ENCODE data around the gene PITX1. TPM values are rescaled to one million over a fixed set of nuclear protein-coding genes. Genes with fewer than 3 reads are reported as not detected.

The PITX1 gene
- total RNA-seq, 2 experiments from 2014 or later: 56.3 to 76.4 TPM

GRCh38 chr5:135054546-135054945 is 20.5 kb upstream of the PITX1 start:
- H3K9me3 ChIP-seq (ENCODE audit: low read length): no peaks in the 10 kb centered on the region
- ChIA-PET CTCF (ENCODE audit: unreplicated experiment) (interaction anchor here (0.6 to 0.7 kb wide), 2 partner anchors 12 to 13 kb away, joined by 3 read pairs; no protein-coding TSS in a partner anchor), POLR2A (interaction anchor here (1.0 to 2.2 kb wide), 4 partner anchors 8 to 21 kb away, joined by 5 to 13 read pairs (median 8); no protein-coding TSS in a partner anchor)
- no peaks in the 10 kb centered on the region for H4K20me1 ChIP-seq (ENCODE audit: insufficient read depth, low read length)
- no peak for DNase-seq (ENCODE audit: low spot score)
- intact Hi-C loops (cut with micrococcal nuclease; ENCODE audit: unreplicated experiment): loop anchor here (2.0 to 5.0 kb wide), 2 partner anchors 123 to 148 kb away; no protein-coding TSS in a partner anchor
- peak overlapping the region; percentile 61 for H3K4me3 ChIP-seq (ENCODE audit: low read depth, low read length, poor library complexity, severe bottlenecking)
- peaks cover 6% of the 10 kb centered on the region; the same call in 1 of the 2 replicates for H3K79me2 ChIP-seq (ENCODE audit: insufficient read depth, low read depth, low read length)
- H2AFZ ChIP-seq (ENCODE audit: low read length): peak overlapping the region; percentile 16; the same call in 1 of the 2 replicates
- peak overlapping the region; percentile 95 for H3K4me2 ChIP-seq (ENCODE audit: low read length)
- H3K36me3 ChIP-seq (ENCODE audit: insufficient read depth, low read length): no peaks in the 10 kb centered on the region
- peaks cover 97% of the 10 kb centered on the region for H3K4me1 ChIP-seq (ENCODE audit: insufficient read depth, low read length, poor library complexity, severe bottlenecking)
- TF ChIP-seq EZH2phosphoT487 (IDR thresholded peaks at IDR 0.05; ENCODE audit: borderline replicate concordance, low read depth, low read length): no peak
- no TSS peak for BruUV-seq (replicated peaks)
- no peaks in the 10 kb centered on the region for H3K9me2 ChIP-seq (ENCODE audit: insufficient read depth, low read length)
- H3K27ac ChIP-seq (ENCODE audit: low read depth, low read length, poor library complexity, severe bottlenecking): peak overlapping the region; percentile 97

DNA sequence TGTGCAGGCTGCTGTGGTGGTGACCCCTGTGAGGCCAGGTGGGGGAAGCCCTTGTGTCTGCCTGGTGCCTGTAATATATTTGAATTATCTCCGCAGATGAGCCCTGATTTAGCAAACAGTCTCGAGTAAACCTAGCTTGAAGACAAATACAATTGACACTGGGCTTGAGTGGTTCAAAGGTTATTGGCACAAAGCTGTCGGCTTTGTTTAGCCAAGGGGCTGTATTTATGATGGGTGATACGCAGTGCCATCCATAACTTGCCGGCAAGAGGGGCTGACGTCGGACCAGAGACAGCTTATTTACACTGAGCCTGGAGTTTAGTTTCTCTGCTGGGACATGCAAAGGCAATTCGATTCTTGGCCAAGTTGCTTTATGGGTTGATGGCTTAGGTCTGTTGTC is 20.0 kb upstream of the PITX1 start:
- POLR2A ChIA-PET: interaction anchor here (0.7 to 2.7 kb wide), 9 partner anchors 9 to 828 kb away, joined by 4 to 19 read pairs (median 6); partner anchors contain the start of gene PPP2CA
- CTCF ChIA-PET (ENCODE audit: unreplicated experiment): interaction anchor here (0.7 to 1.5 kb wide), 2 partner anchors 14 to 137 kb away, joined by 3 to 5 read pairs; no protein-coding TSS in a partner anchor
- H3K4me3 ChIP-seq (ENCODE audit: low read depth, low read length, poor library complexity, severe bottlenecking): peak overlapping the region; percentile 61

DNA sequence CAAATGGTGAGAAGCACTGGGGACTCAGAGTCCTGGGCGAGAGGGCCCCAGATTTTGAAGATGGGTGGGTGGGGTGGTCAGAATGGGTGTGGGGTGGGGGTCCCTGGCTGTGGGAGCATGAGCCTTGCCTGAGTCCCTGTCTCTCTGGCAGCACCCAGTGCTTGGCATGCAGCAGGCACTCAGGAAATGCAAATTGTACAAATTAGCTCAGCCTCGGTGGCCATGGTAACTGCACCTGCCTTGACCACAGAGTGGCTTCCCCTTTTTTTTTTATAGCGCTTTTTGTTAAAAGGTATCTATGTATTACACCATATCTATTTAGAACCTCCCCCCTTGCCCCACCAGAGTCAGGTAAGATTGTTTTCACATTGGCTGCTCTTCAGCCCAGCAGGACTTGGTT is 19.2 kb upstream of the PITX1 start:
- Histone ChIP-seq H3K79me2 (ENCODE audit: insufficient read depth, low read depth, low read length) (peaks cover 6% of the 10 kb centered on the region; the same call in 1 of the 2 replicates), H3K4me2 (ENCODE audit: low read length) (peak overlapping the region; percentile 95), H3K27ac (ENCODE audit: low read depth, low read length, poor library complexity, severe bottlenecking) (peak overlapping the region; percentile 97), H3K4me3 (ENCODE audit: low read depth, low read length, poor library complexity, severe bottlenecking) (peak overlapping the region; percentile 61), H4K20me1 (ENCODE audit: insufficient read depth, low read length) (no peaks in the 10 kb centered on the region), H3K9me2 (ENCODE audit: insufficient read depth, low read length) (no peaks in the 10 kb centered on the region), H3K9me3 (ENCODE audit: low read length) (no peaks in the 10 kb centered on the region), H2AFZ (ENCODE audit: low read length) (no peak overlapping the region), H3K36me3 (ENCODE audit: insufficient read depth, low read length) (no peaks in the 10 kb centered on the region), H3K4me1 (ENCODE audit: insufficient read depth, low read length, poor library complexity, severe bottlenecking) (peaks cover 98% of the 10 kb centered on the region)
- no TSS peak for BruUV-seq (replicated peaks)
- intact Hi-C loops (cut with micrococcal nuclease; ENCODE audit: unreplicated experiment): loop anchor here (1.0 to 5.0 kb wide), 3 partner anchors 20 to 138 kb away; no protein-coding TSS in a partner anchor
- ChIA-PET CTCF (ENCODE audit: unreplicated experiment) (interaction anchor here (1.0 to 1.5 kb wide), 2 partner anchors 10 to 138 kb away, joined by 3 to 5 read pairs; no protein-coding TSS in a partner anchor), POLR2A (interaction anchor here (0.6 to 2.7 kb wide), 21 partner anchors 8 to 1830 kb away, joined by 3 to 19 read pairs (median 4); partner anchors contain the start of gene PPP2CA)
- DNase-seq (ENCODE audit: low spot score): peak; percentile 98
- TF ChIP-seq CTCF (conservative IDR thresholded peaks at IDR 0.05; ENCODE audit: low read length) (no peak), EZH2phosphoT487 (IDR thresholded peaks at IDR 0.05; ENCODE audit: borderline replicate concordance, low read depth, low read length) (no peak)

More for the DNA sequence above, 20.0 kb upstream of the PITX1 start:
- Histone ChIP-seq H2AFZ (ENCODE audit: low read length) (peak overlapping the region; percentile 16; the same call in 1 of the 2 replicates), H3K4me1 (ENCODE audit: insufficient read depth, low read length, poor library complexity, severe bottlenecking) (peaks cover 98% of the 10 kb centered on the region), H3K36me3 (ENCODE audit: insufficient read depth, low read length) (no peaks in the 10 kb centered on the region), H3K9me2 (ENCODE audit: insufficient read depth, low read length) (no peaks in the 10 kb centered on the region), H3K79me2 (ENCODE audit: insufficient read depth, low read depth, low read length) (peaks cover 6% of the 10 kb centered on the region; the same call in 1 of the 2 replicates), H3K4me2 (ENCODE audit: low read length) (peak overlapping the region; percentile 95), H3K27ac (ENCODE audit: low read depth, low read length, poor library complexity, severe bottlenecking) (peak overlapping the region; percentile 97), H4K20me1 (ENCODE audit: insufficient read depth, low read length) (no peaks in the 10 kb centered on the region), H3K9me3 (ENCODE audit: low read length) (no peaks in the 10 kb centered on the region)
- intact Hi-C loops (cut with micrococcal nuclease; ENCODE audit: unreplicated experiment): loop anchor here (1.0 to 5.0 kb wide), 4 partner anchors 21 to 147 kb away; no protein-coding TSS in a partner anchor
- peak; percentile 66 for DNase-seq (ENCODE audit: low spot score)
- TSS peak; percentile 92 for BruUV-seq (replicated peaks)
- TF ChIP-seq CTCF (conservative IDR thresholded peaks at IDR 0.05; ENCODE audit: low read length): no peak
- no peak for TF ChIP-seq EZH2phosphoT487 (IDR thresholded peaks at IDR 0.05; ENCODE audit: borderline replicate concordance, low read depth, low read length)
